H1 (cell line): ENCODE data around the gene NUP50. TPM values are rescaled to one million over a fixed set of nuclear protein-coding genes. Genes with fewer than 3 reads are reported as not detected.

Experiments
- CTCF ChIA-PET: fragments of 300-600 bp; sonication (Branson Sonifier 250); formaldehyde crosslinking; loops from one replicate; lab custom pipeline; 2021; ENCODE audit not compliant: partially characterized antibody; lab: Charles Lee
- POLR2A ChIA-PET: fragments of 300-600 bp; sonication (Branson Sonifier 250); formaldehyde crosslinking; loops from one replicate; lab custom pipeline; 2021; ENCODE audit warnings: inconsistent platforms; ENCODE audit not compliant: partially characterized antibody; lab: Charles Lee
- DNase-seq, 2 experiments: peaks; one replicate each; pipeline versions ENCODE4 v3.0.0 to v3.0.0-alpha.2; 2010 to 2022; ENCODE audit warnings: low spot score in 2 of 2, low read depth in 1 of 2, mixed read lengths in 1 of 2
- FAIRE-seq: peaks from 2 replicates; lab custom pipeline; 2011; peaks lifted over from hg19 to GRCh38; lab: Jason Lieb, UNC
- H2AFZ ChIP-seq: 2 replicates; pipeline ENCODE4 v1.8.1; 2012; ENCODE audit warnings: low read length, inconsistent platforms
- H2AK5ac ChIP-seq: 2 replicates; pipeline ENCODE4 v1.6.1; 2013; ENCODE audit warnings: low read depth, low read length
- H2BK120ac ChIP-seq: replicated peaks from 2 replicates; pipeline ENCODE3; 2013; ENCODE audit warnings: low read depth, low read length, inconsistent platforms
- H2BK12ac ChIP-seq: 2 replicates; pipeline ENCODE4 v1.6.1; 2013; ENCODE audit warnings: low read depth, low read length
- H2BK15ac ChIP-seq: 2 replicates; pipeline ENCODE4 v1.6.1; 2013; ENCODE audit warnings: low read length
- H2BK20ac ChIP-seq: 2 replicates; pipeline ENCODE4 v1.6.1; 2013; ENCODE audit warnings: low read length
- H2BK5ac ChIP-seq: 2 replicates; pipeline ENCODE4 v1.6.1; 2013; ENCODE audit warnings: low read depth, low read length
- H3K14ac ChIP-seq: 2 replicates; pipeline ENCODE4 v1.6.1; 2013; ENCODE audit warnings: inconsistent platforms; ENCODE audit not compliant: insufficient read length
- H3K18ac ChIP-seq: 2 replicates; pipeline ENCODE4 v1.6.1; 2013; ENCODE audit warnings: low read length; ENCODE audit errors: extremely low read depth
- H3K23ac ChIP-seq: 2 replicates; pipeline ENCODE4 v1.6.1; 2013; ENCODE audit warnings: inconsistent platforms; ENCODE audit not compliant: insufficient read length
- H3K23me2 ChIP-seq: 2 replicates; pipeline ENCODE4 v1.6.1; 2013; ENCODE audit warnings: low read depth, low read length
- H3K27ac ChIP-seq: 2 replicates; pipeline ENCODE4 v1.6.1; 2011; ENCODE audit warnings: low read depth, low read length, inconsistent platforms
- H3K27me3 ChIP-seq, 4 experiments: replicated peaks in 1 of 4; 1 replicate in 1 of 4; 2 replicates in 3 of 4; pipeline versions ENCODE4 v1.6.1 to v1.8.1; 2011 to 2013; ENCODE audit warnings: low read length in 3 of 4, mild to moderate bottlenecking in 3 of 4, inconsistent platforms in 2 of 4, mixed read lengths in 2 of 4, moderate library complexity in 1 of 4; ENCODE audit not compliant: control insufficient read depth in 3 of 4, insufficient read depth in 3 of 4; ENCODE audit errors: extremely low read depth in 1 of 4
- H3K36me3 ChIP-seq, 4 experiments: 2 replicates each; pipeline versions ENCODE4 v1.6.1 to v1.8.1; 2011 to 2013; ENCODE audit warnings: mild to moderate bottlenecking in 4 of 4, low read length in 3 of 4, moderate library complexity in 2 of 4, control low read depth in 1 of 4, inconsistent platforms in 1 of 4; ENCODE audit not compliant: insufficient read depth in 4 of 4, control insufficient read depth in 2 of 4
- H3K4ac ChIP-seq: replicated peaks from 2 replicates; pipeline ENCODE3; 2013; ENCODE audit warnings: low read length, low read depth, mixed read lengths, inconsistent platforms; ENCODE audit not compliant: insufficient read length
- H3K4me1 ChIP-seq, 4 experiments: replicated peaks in 1 of 4; 1 replicate in 1 of 4; 2 replicates in 3 of 4; pipeline versions ENCODE4 v1.6.1 to v1.8.1; 2011 to 2013; ENCODE audit warnings: low read length in 3 of 4, inconsistent platforms in 2 of 4, mixed read lengths in 1 of 4; ENCODE audit not compliant: insufficient read depth in 4 of 4, control insufficient read depth in 3 of 4
- H3K4me2 ChIP-seq, 2 experiments: 2 replicates each; pipeline versions ENCODE4 v1.6.1 to v1.8.1; 2011 to 2013; ENCODE audit warnings: low read depth in 2 of 2, low read length in 2 of 2, control low read depth in 1 of 2, inconsistent platforms in 1 of 2, mild to moderate bottlenecking in 1 of 2; ENCODE audit not compliant: insufficient read depth in 1 of 2
- H3K4me3 ChIP-seq, 4 experiments: fragments of 200-600, 300-600 bp in 1 of 4; sonication (generic), shearing (Covaris generic), sonication (Bioruptor Twin) in 1 of 4; 2 replicates each; pipeline versions ENCODE4 v1.5.1 to v1.8.1; 2011 to 2016; ENCODE audit warnings: low read length in 4 of 4, low read depth in 3 of 4, control low read depth in 2 of 4, inconsistent platforms in 2 of 4, mild to moderate bottlenecking in 2 of 4, mixed read lengths in 1 of 4, moderate library complexity in 1 of 4; ENCODE audit not compliant: insufficient read depth in 2 of 4; ENCODE audit errors: extremely low read depth in 1 of 4
- H3K56ac ChIP-seq: replicated peaks from 2 replicates; pipeline ENCODE3; 2013; ENCODE audit warnings: low read depth, mild to moderate bottlenecking, mixed read lengths, low read length, inconsistent platforms; ENCODE audit not compliant: insufficient read length
- H3K79me1 ChIP-seq: 2 replicates; pipeline ENCODE4 v1.6.1; 2013; ENCODE audit warnings: low read depth, low read length, control low read depth
- H3K79me2 ChIP-seq, 2 experiments: 2 replicates each; pipeline versions ENCODE4 v1.6.1 to v1.8.1; 2012 to 2013; ENCODE audit warnings: low read length in 2 of 2, mild to moderate bottlenecking in 2 of 2, inconsistent platforms in 1 of 2; ENCODE audit not compliant: insufficient read depth in 2 of 2, control insufficient read depth in 1 of 2
- H3K9ac ChIP-seq, 4 experiments: replicated peaks in 1 of 4; 1 replicate in 1 of 4; 2 replicates in 3 of 4; pipeline versions ENCODE4 v1.6.1 to v1.8.1; 2011 to 2013; ENCODE audit warnings: low read depth in 3 of 4, low read length in 3 of 4, control low read depth in 2 of 4, mild to moderate bottlenecking in 2 of 4, moderate library complexity in 2 of 4, inconsistent platforms in 1 of 4; ENCODE audit errors: extremely low read depth in 1 of 4
- H3K9me3 ChIP-seq, 2 experiments: 2 replicates each; pipeline versions ENCODE4 v1.6.1 to v1.8.1; 2012 to 2013; ENCODE audit warnings: mild to moderate bottlenecking in 2 of 2, moderate library complexity in 2 of 2, control low read depth in 1 of 2, inconsistent platforms in 1 of 2, low read depth in 1 of 2, low read length in 1 of 2, mixed read lengths in 1 of 2; ENCODE audit not compliant: insufficient read depth in 2 of 2
- H4K20me1 ChIP-seq, 2 experiments: replicated peaks in 1 of 2; 2 replicates each; pipeline versions ENCODE3 to v1.8.1; 2011 to 2013; ENCODE audit warnings: inconsistent platforms in 2 of 2, low read length in 2 of 2, mild to moderate bottlenecking in 1 of 2; ENCODE audit not compliant: insufficient read depth in 2 of 2, control insufficient read depth in 1 of 2
- H4K5ac ChIP-seq: 2 replicates; pipeline ENCODE4 v1.6.1; 2013; ENCODE audit warnings: low read length, low read depth, mixed read lengths, inconsistent platforms; ENCODE audit not compliant: insufficient read length
- H4K8ac ChIP-seq: 2 replicates; pipeline ENCODE4 v1.8.0; 2013; ENCODE audit warnings: mild to moderate bottlenecking, moderate library complexity, low read length, inconsistent platforms; ENCODE audit not compliant: insufficient read depth; ENCODE audit errors: extremely low read depth
- H4K91ac ChIP-seq: replicated peaks from 2 replicates; pipeline ENCODE3; 2013; ENCODE audit warnings: low read length, mixed read lengths, inconsistent platforms; ENCODE audit not compliant: insufficient read length
- BACH1 ChIP-seq: IDR thresholded peaks from 2 replicates; pipeline ENCODE4 v1.6.1; 2012; ENCODE audit warnings: low read length, improper control_type of control experiment
- CBX8 ChIP-seq: fragments of 300-800, 300-1000 bp; sonication (generic); IDR thresholded peaks from 2 replicates; pipeline ENCODE4 v1.7.1; 2016; ENCODE audit warnings: low read depth, low read length, borderline replicate concordance
- NANOG ChIP-seq: IDR thresholded peaks from 2 replicates; pipeline ENCODE4 v1.6.1; 2011; ENCODE audit warnings: low read length, low read depth, mild to moderate bottlenecking, inconsistent platforms; ENCODE audit not compliant: insufficient read depth, poor library complexity, severe bottlenecking
- WGBS, 2 experiments: shearing (Covaris generic) in 1 of 2; methylation state at CpG; one replicate each; pipeline versions ENCODE4 v1.1.6 to v1.1.7; 2013 to 2015; ENCODE audit warnings: low lambda C conversion rate in 2 of 2, mixed read lengths in 2 of 2, inconsistent platforms in 1 of 2, low coverage in 1 of 2, missing lambda C conversion rate in 1 of 2; ENCODE audit not compliant: insufficient replicate concordance in 2 of 2, insufficient coverage in 1 of 2, insufficient read length in 1 of 2; ENCODE audit errors: extremely low coverage in 1 of 2, missing lambda C conversion rate in 1 of 2; 5-methylcytosine and 5-hydroxymethylcytosine counted together
- polyA plus RNA-seq, 7 experiments: library from polyadenylated mRNA; depleted of rRNA in 3 of 7; stranded (reverse) in 5 of 7; unstranded in 2 of 7; fragments of >200 nt in 5 of 7; fragments of 200-250 nt in 2 of 7; gene quantifications; 1 replicate in 5 of 7; 2 replicates in 1 of 7; 4 replicates in 1 of 7; pipeline versions ENCODE4 v1.2.1 to v1.2.3, GENCODE V29; 2011 to 2013; ENCODE audit warnings: missing spikeins in 2 of 7, mixed read lengths in 2 of 7
- total RNA-seq: library from RNA; stranded (reverse); fragmentation: NEBNext Ultra II Directional; extraction: Animal tissue kit (Norgen Biotek cat#: 25700); gene quantifications from 2 replicates; pipeline ENCODE4 v1.2.1, GENCODE V29; 2021

NUP50 gene
- total and polyA plus RNA-seq, 2 of the 8 experiments (the other 6 are each of a cell fraction or from before 2014, with no cell fraction given): 20.0 to 112 TPM

DNA sequence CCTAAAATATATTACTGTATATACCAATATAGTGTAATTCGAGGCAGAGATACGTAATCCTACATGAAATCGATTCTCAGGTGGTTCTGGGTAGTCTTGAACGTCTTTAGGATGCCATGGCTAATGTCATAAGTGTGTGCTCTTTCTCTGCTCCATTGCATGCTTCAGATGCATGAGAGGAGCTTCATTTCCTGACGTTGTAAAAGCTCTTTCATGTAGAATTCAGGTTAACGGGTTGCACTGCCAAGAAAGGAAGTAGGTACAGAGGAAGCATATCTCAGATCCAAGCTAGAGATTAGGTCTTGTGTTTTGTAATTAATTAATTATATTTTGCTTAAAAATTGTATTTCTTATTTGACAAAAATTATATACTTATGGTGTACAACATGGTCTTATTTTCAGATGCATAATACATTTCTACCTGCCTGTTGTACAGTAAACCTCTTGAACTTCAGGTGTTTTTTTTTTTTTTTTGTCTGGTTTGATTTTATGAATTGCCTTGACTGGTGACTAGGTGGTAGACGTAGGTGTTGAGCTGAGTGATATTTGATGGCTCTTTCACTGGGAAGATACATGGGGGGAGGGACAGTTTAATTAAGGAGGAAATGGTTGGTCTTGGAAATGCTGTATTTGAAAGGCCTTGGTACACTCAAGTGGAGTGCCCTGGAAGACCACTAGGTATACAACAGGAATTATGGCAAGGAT is 9.3 kb downstream of the NUP50 start:
- Histone ChIP-seq H4K5ac (no peak overlapping the region), H4K91ac (no peak overlapping the region), H3K56ac (no peak overlapping the region), H2AFZ (no peak overlapping the region), H3K36me3 (peaks cover 26 to 87% (median 64%) of the 10 kb centered on the region in 4 experiments), H3K23me2 (no peaks in the 10 kb centered on the region), H3K27me3 (no peaks in the 10 kb centered on the region), H3K79me2 (peaks cover 3 to 72% of the 10 kb centered on the region in 2 experiments; a peak in 2 of 4 replicates), H2AK5ac (no peak overlapping the region), H2BK5ac (no peak overlapping the region), H3K4ac (no peak overlapping the region), H3K9ac (no peak overlapping the region), H3K27ac (no peak overlapping the region), H2BK120ac (no peak overlapping the region), H2BK12ac (no peak overlapping the region), H3K4me1 (no peaks in the 10 kb centered on the region), H4K8ac (no peak overlapping the region), H2BK15ac (no peak overlapping the region), H3K79me1 (peaks cover 6% of the 10 kb centered on the region), H3K4me2 (no peak overlapping the region), H3K9me3 (no peaks in the 10 kb centered on the region), H4K20me1 (peaks cover 8 to 9% of the 10 kb centered on the region in 2 experiments), H3K18ac (no peak overlapping the region), H2BK20ac (no peak overlapping the region; the same call in 1 of the 2 replicates), H3K4me3 (no peak overlapping the region), H3K14ac (no peak overlapping the region), H3K23ac (no peak overlapping the region)
- CTCF ChIA-PET: interaction anchor here (1.0 to 1.4 kb wide), 3 partner anchors 17 to 36 kb away, joined by 3 to 7 read pairs (median 6); no protein-coding TSS in a partner anchor
- FAIRE-seq (no peak), DNase-seq (no peak)
- TF ChIP-seq BACH1: no peak
- no peak for TF ChIP-seq CBX8
- no peak for TF ChIP-seq NANOG
- 89% methylated on average over 7 of the region's 7 CpGs; no CpG with 5 or more reads in 1 of the 2 experiments for WGBS, 2 experiments
- POLR2A ChIA-PET: interaction anchor here (0.6 to 5.7 kb wide), 6 partner anchors 8 to 130 kb away, joined by 3 to 33 read pairs (median 4); partner anchors contain the start of gene NUP50
